Activated naive CD4-positive, alpha-beta T cell (primary cell): ENCODE results near the gene EP300.
"Not testable (repeated sequence)": the region's sequence is repeated elsewhere in the genome, so short reads cannot be mapped to it uniquely, and the experiment has no call there.

Experiments
- DNase-seq, 4 experiments: peaks; one replicate each; lab custom pipeline; 2025; lab: John Stamatoyannopoulos, UW

The EP300 gene

GRCh38 chr22:41085842-41086241 is 6.5 kb upstream of the EP300 start:
- DNase-seq, result no peak

- peak; percentile 98 to 99 (median 98) for DNase-seq
Observed at GRCh38 chr22:41091132-41092022, 1.0 kb upstream of the EP300 start.

DNA sequence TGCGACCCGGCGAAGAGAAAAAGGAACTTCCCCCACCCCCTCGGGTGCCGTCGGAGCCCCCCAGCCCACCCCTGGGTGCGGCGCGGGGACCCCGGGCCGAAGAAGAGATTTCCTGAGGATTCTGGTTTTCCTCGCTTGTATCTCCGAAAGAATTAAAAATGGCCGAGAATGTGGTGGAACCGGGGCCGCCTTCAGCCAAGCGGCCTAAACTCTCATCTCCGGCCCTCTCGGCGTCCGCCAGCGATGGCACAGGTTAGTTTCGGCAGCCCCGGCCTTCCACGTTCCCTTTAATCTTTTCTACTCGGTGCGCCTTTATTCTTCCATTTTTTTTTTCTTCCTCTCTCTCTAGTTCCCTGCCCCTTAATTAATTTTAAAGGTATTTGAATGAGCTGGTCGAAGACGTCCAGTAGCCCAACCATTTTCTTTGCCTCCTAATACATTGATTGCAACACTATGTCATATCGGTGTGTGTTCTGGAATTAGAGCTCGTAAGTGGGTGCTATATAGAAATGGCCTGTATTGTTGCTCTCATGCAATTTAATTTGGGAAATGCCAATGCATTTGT is 537 bp downstream of the EP300 start:
- DNase-seq, result no peak

DNA sequence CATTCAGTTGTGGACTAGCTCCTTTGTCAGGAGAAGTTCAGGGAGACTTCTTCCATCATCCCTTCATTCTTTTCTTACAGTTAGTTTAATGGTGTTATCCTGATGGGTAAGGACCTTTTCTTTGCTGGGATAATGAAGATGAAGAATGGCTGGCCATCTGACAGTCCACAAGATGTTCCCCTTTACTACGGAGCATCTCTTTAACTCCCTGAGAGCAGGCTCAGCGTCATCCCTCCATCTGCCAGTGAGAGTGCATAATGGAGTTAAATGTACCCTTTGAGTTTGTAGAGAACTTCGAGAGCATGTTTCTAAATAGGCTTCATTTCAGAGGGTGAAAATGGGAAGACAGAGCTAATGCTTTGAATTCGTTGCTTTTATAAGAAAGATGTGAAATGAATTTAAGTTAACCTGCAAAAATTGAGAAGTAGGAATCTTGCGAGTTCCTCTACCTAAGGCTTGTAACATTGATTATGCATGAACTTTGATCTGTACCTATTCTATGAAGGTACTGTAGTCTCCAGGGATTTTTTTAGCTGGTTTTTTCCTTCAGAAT is 1.7 kb downstream of the EP300 start:
- DNase-seq, result no peak

GRCh38 chr22:41096391-41096790 is 4.0 kb downstream of the EP300 start:
- DNase-seq, result no peak

GRCh38 chr22:41096841-41097240 is 4.4 kb downstream of the EP300 start:
- DNase-seq, result no peak

- DNase-seq, result no peak
Observed at GRCh38 chr22:41099036-41099435, 6.6 kb downstream of the EP300 start.

GRCh38 chr22:41106122-41106968 is 14.0 kb downstream of the EP300 start:
- no peak for DNase-seq

DNA sequence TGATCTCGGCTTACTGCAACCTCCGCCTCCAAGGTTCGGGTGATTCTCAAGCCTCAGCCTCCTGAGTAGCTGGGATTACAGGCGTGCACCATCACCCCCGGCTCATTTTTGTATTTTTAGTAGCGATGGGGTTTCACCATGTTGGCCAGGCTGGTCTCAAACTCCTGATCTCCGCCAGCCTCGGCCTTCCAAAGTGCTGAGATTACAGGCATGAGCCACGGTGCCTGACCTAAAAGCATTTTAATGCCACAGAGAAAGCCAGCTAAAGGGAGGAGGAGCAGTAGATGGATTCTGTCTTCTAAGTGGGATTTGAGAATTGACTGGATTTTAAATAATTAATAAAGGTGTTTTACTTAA is 14.6 kb downstream of the EP300 start:
- DNase-seq, result not testable (repeated sequence)

DNA sequence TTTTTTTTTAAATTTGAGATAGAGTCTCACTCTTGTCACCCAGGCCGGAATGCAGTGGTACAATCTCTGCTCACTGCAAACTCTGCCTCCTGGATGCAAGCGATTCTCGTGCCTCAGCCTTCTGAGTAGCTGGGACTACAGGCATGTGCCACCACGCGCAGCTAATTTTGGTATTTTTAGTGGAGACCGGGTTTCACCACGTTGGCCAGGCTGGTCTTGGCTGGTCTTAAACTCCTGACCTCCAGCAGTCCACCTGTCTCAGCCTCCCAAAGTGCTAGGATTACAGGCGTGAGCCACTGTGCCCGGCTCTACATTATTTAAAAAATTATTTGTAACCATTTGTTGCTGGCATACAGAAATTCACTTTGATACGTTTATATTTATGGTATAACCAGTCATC is 18.6 kb downstream of the EP300 start:
- DNase-seq, result no peak

DNA sequence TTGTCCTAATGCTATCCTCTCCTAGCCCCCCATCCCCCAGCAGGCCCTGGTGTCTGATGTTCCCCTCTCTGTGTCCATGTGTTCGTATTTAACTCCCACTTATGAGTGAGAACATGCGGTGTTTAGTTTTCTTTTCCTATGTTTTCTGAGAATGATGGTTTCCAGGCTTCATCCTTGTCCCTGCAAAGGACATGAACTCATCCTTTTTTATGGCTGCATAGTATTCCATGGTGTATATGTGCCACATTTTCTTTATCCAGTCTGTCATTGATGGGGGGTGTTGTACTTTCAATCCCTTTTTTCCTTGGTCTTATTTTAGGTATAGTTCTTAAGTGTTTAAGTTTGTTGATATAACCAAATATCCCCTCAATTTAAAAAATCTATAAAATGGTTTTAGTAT is 23.9 kb downstream of the EP300 start:
- DNase-seq, result no peak

- DNase-seq, result no peak
Observed at GRCh38 chr22:41117127-41117965, 25.0 kb downstream of the EP300 start.

GRCh38 chr22:41123151-41123550 is 30.8 kb downstream of the EP300 start:
- no peak for DNase-seq

GRCh38 chr22:41124086-41124485 is 31.7 kb downstream of the EP300 start:
- DNase-seq, result no peak

DNA sequence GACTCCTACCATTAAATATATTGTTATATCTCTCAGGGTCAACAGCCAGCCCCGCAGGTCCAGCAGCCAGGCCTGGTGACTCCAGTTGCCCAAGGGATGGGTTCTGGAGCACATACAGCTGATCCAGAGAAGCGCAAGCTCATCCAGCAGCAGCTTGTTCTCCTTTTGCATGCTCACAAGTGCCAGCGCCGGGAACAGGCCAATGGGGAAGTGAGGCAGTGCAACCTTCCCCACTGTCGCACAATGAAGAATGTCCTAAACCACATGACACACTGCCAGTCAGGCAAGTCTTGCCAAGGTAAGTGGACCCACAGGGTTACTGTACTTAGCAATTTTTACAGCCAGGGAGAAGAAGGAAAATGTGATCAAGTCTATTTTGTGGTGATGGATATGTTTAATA is 35.1 kb downstream of the EP300 start:
- no peak for DNase-seq

GRCh38 chr22:41128606-41129005 is 36.2 kb downstream of the EP300 start:
- DNase-seq, result no peak

- DNase-seq, result no peak
Observed at GRCh38 chr22:41132550-41132949, 40.2 kb downstream of the EP300 start.

DNA sequence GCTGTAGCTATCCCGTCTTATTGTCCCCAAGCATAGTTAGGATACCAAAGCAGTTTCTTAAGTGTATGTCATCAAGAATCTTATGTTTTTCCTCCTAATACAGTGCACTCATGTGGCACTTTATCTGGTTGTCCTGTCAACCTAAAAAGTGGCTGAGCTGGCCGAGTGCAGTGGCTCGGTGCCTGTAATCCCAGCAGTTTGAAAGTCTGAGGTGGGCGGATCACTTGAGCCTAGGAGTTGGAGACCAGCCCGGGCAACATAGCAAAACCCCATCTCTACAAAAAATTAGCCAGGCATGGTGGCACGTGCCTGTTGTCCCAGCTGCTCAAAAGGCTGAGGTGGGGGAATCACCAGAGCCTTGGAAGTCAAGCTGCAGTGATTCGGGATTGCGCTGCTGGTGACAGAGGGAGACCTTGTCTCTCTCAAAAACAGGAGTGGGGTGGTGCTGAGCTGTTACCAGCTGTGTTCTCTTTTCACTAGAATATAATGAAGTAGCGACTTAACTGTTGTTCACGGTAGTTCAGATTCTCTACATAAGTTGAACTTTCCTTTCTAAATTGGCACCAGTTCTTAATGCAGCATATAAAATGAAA is 48.1 kb downstream of the EP300 start:
- DNase-seq, result no peak

DNA sequence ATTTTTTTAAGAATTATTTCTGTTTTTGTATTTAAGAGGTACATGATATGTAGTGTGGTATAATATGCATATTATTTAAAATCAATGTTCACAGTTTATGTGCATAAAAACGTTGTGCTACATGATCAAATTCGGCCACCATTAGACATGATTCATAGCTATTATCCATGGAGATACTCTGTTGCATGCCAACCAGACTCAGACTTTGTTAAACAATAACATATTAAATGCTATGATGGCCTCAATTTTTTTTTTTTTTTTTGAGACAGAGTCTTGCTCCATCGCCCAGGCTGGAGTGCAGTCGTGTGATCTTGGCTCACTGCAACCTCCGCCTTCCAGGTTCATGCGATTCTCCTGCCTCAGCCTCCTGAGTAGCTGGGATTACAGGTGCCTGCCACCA is 53.5 kb downstream of the EP300 start:
- DNase-seq, result not testable (repeated sequence)

DNA sequence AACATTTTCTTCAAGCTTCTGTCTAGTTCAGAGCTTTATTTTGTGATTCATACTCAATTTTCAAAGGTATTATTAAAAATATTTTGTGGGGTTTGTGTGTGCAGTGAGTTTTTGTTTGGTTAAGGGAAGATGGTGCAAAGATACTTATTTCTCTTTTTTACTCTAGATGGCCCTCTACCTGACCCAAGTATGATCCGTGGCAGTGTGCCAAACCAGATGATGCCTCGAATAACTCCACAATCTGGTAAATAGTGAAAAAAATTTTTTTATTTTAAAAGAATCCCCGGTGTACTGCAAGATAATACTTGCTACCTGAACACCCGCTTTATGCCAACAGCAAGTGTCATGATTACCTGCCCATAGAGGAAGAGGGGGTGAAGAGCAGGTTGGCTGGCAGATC is 54.2 kb downstream of the EP300 start:
- no peak for DNase-seq

DNA sequence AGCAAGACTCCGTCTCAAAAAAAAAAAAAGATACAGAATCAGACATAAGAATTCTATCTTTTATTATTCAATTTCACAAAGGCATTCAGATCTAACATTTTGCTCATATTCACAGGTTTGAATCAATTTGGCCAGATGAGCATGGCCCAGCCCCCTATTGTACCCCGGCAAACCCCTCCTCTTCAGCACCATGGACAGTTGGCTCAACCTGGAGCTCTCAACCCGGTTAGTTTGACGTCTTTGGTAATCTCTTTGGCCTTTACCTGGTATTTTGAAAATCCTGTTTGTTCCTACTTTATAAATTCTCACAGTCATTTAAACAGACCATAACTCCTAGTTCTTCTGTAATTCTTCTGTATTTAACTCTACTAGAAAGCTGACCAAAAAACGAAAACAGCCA is 55.3 kb downstream of the EP300 start:
- DNase-seq, result no peak
